DND-41 (cell line): Measurements from ENCODE around the gene STAG1.
A peak's percentile ranks its signal among the peaks of the same experiment; 100 is the strongest.

Experiments
- ATAC-seq: fragments of 200-7000 bp; cut with Tn5 transposase; 3 replicates; pipeline ENCODE4 v1.9.1; 2021; ENCODE audit warnings: low read depth; ENCODE audit not compliant: insufficient read depth
- DNase-seq: peaks from one replicate; pipeline ENCODE4 v3.0.0-alpha.2; 2020
- H2AFZ ChIP-seq: 2 replicates; pipeline ENCODE4 v1.6.0; 2012; ENCODE audit warnings: low read depth, low read length
- H3K27ac ChIP-seq: 2 replicates; pipeline ENCODE4 v1.5.1; 2012; ENCODE audit warnings: low read length, inconsistent platforms
- H3K27me3 ChIP-seq: fragments of 200-600 bp; sonication (generic); 2 replicates; pipeline ENCODE4 v1.6.0; 2012; ENCODE audit warnings: low read length, mild to moderate bottlenecking, inconsistent platforms; ENCODE audit not compliant: insufficient read depth, poor library complexity
- H3K36me3 ChIP-seq: 2 replicates; pipeline ENCODE4 v1.5.1; 2012; ENCODE audit warnings: low read length, inconsistent platforms; ENCODE audit not compliant: insufficient read depth
- H3K4me1 ChIP-seq: 2 replicates; pipeline ENCODE4 v1.5.1; 2012; ENCODE audit warnings: mild to moderate bottlenecking, low read length; ENCODE audit not compliant: insufficient read depth
- H3K4me2 ChIP-seq: 2 replicates; pipeline ENCODE4 v1.6.0; 2012; ENCODE audit warnings: mild to moderate bottlenecking, moderate library complexity, low read length, inconsistent platforms; ENCODE audit not compliant: insufficient read depth
- H3K4me3 ChIP-seq, 2 experiments: fragments of 200-600 bp in 1 of 2; shearing (Covaris generic) in 1 of 2; 2 replicates each; pipeline ENCODE4 v1.5.1; 2012 to 2016; ENCODE audit warnings: inconsistent platforms in 2 of 2, low read length in 2 of 2, mild to moderate bottlenecking in 2 of 2, low read depth in 1 of 2, moderate library complexity in 1 of 2
- H3K79me2 ChIP-seq: 2 replicates; pipeline ENCODE4 v1.6.0; 2012; ENCODE audit warnings: low read length, inconsistent platforms; ENCODE audit not compliant: insufficient read depth
- H3K9ac ChIP-seq: 2 replicates; pipeline ENCODE4 v1.6.0; 2012; ENCODE audit warnings: low read depth, mild to moderate bottlenecking, inconsistent platforms, low read length, moderate library complexity
- H3K9me3 ChIP-seq: 2 replicates; pipeline ENCODE4 v1.5.1; 2012; ENCODE audit warnings: low read length, moderate library complexity, mild to moderate bottlenecking, inconsistent platforms; ENCODE audit not compliant: insufficient read depth, severe bottlenecking
- H4K20me1 ChIP-seq: 2 replicates; pipeline ENCODE4 v1.6.0; 2012; ENCODE audit warnings: low read length; ENCODE audit not compliant: insufficient read depth
- CTCF ChIP-seq: IDR thresholded peaks from 2 replicates; pipeline ENCODE4 v1.5.1; 2012; ENCODE audit warnings: borderline replicate concordance, low read length, moderate library complexity, mild to moderate bottlenecking; ENCODE audit not compliant: poor library complexity, severe bottlenecking; ENCODE audit errors: extremely low read depth
- EZH2 ChIP-seq: IDR thresholded peaks from 3 replicates; pipeline ENCODE4 v1.6.1; 2012; ENCODE audit warnings: borderline replicate concordance, low read depth, mild to moderate bottlenecking, moderate library complexity, low read length, inconsistent platforms; ENCODE audit not compliant: severe bottlenecking

The STAG1 gene

GRCh38 chr3:136657526-136657925 lies 94.7 kb downstream of the STAG1 start:
- Histone ChIP-seq H3K79me2 (peaks cover 100% of the 10 kb centered on the region), H3K4me1 (no peaks in the 10 kb centered on the region), H4K20me1 (peaks cover 23% of the 10 kb centered on the region; the same call in 1 of the 2 replicates), H3K9me3 (peaks cover 28% of the 10 kb centered on the region), H3K36me3 (peaks cover 10% of the 10 kb centered on the region), H3K4me2 (no peak overlapping the region), H3K27ac (no peak overlapping the region), H3K27me3 (no peaks in the 10 kb centered on the region), H2AFZ (no peak overlapping the region), H3K9ac (no peak overlapping the region), H3K4me3 (no peak overlapping the region)
- peak; percentile 22; the same call in 1 of the 3 replicates for ATAC-seq
- no peak for TF ChIP-seq CTCF
- TF ChIP-seq EZH2 = no peak
- DNase-seq = no peak

GRCh38 chr3:136653628-136654027 lies 98.5 kb downstream of the STAG1 start:
- no peaks in the 10 kb centered on the region for H3K27me3 ChIP-seq
- H3K9ac ChIP-seq = no peak overlapping the region
- H3K4me3 ChIP-seq = no peak overlapping the region
- H3K4me1 ChIP-seq = no peaks in the 10 kb centered on the region
- H2AFZ ChIP-seq = no peak overlapping the region
- no peak overlapping the region for H3K27ac ChIP-seq
- ATAC-seq (no peak), DNase-seq (no peak)
- peaks cover 100% of the 10 kb centered on the region for H3K79me2 ChIP-seq
- H3K36me3 ChIP-seq = peaks cover 10% of the 10 kb centered on the region
- H3K9me3 ChIP-seq = peaks cover 28% of the 10 kb centered on the region
- peaks cover 28% of the 10 kb centered on the region; the same call in 1 of the 2 replicates for H4K20me1 ChIP-seq
- TF ChIP-seq EZH2 = no peak
- TF ChIP-seq CTCF = no peak
- no peak overlapping the region for H3K4me2 ChIP-seq

GRCh38 chr3:136651581-136651980 lies 100.6 kb downstream of the STAG1 start:
- H3K4me1 ChIP-seq = no peaks in the 10 kb centered on the region
- no peak for TF ChIP-seq CTCF
- no peak for TF ChIP-seq EZH2
- no peak overlapping the region for H3K4me3 ChIP-seq
- DNase-seq (no peak), ATAC-seq (no peak)
- peaks cover 99% of the 10 kb centered on the region for H3K79me2 ChIP-seq
- no peak overlapping the region for H3K27ac ChIP-seq
- H4K20me1 ChIP-seq = peaks cover 28% of the 10 kb centered on the region; the same call in 1 of the 2 replicates
- H3K9ac ChIP-seq = no peak overlapping the region
- no peak overlapping the region for H2AFZ ChIP-seq
- H3K9me3 ChIP-seq = peaks cover 28% of the 10 kb centered on the region
- H3K36me3 ChIP-seq = peaks cover 10% of the 10 kb centered on the region
- no peaks in the 10 kb centered on the region for H3K27me3 ChIP-seq
- no peak overlapping the region for H3K4me2 ChIP-seq

- Histone ChIP-seq H3K27ac (no peak overlapping the region), H3K4me2 (no peak overlapping the region), H3K36me3 (peaks cover 7% of the 10 kb centered on the region), H4K20me1 (peaks cover 34% of the 10 kb centered on the region; the same call in 1 of the 2 replicates), H3K79me2 (peaks cover 99% of the 10 kb centered on the region), H3K4me3 (no peak overlapping the region), H2AFZ (no peak overlapping the region), H3K9ac (no peak overlapping the region), H3K9me3 (peaks cover 20% of the 10 kb centered on the region), H3K27me3 (no peaks in the 10 kb centered on the region), H3K4me1 (no peaks in the 10 kb centered on the region)
- ATAC-seq (no peak), DNase-seq (no peak)
- TF ChIP-seq EZH2 = no peak
- no peak for TF ChIP-seq CTCF
Measured at GRCh38 chr3:136650461-136650860, 101.7 kb downstream of the STAG1 start.
